ENCODE measurements around the gene IRF2BP2. TPM values are rescaled to one million over a fixed set of nuclear protein-coding genes. Genes with fewer than 3 reads are reported as not detected.

The IRF2BP2 gene
- total RNA-seq, 2 experiments from 2014 or later = 117 to 125 TPM

- Mint-ChIP-seq H3K4me3 (no peak overlapping the region), H3K4me1 (peaks cover 7% of the 10 kb centered on the region), H3K27me3 (peaks cover 4% of the 10 kb centered on the region), H3K27ac (no peak overlapping the region), H3K9me3 (peaks cover 3% of the 10 kb centered on the region), H3K36me3 (ENCODE audit: low read depth) (no peaks in the 10 kb centered on the region)
- CTCF ChIA-PET = no interaction called here
- DNase-seq = no peak
- POLR2A ChIA-PET = interaction anchor here (1.4 kb wide), 1 partner anchor 22 kb away, joined by 3 read pairs; no protein-coding TSS in a partner anchor
These were observed 31.2 kb downstream of the IRF2BP2 start for GRCh38 chr1:234578735-234579134.

DNA sequence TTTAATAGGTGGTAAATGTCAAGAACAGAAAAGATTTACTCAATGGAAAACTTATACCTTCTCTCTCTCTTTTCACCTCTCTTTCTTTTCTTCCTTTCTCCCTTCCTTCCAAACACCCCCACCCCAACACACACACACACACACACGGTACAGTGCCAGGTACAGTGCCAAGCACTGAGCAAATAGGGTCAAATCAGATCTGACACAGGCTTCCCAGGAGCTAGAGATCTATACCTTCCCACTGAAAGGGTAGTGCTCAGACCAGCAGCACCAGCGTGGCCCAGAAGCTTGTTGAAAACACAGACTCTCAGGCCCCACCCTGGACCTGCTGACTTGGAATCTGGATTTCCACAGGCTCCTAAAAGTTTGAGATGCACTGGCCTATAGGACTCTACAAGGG is 31.9 kb downstream of the IRF2BP2 start:
- Mint-ChIP-seq H3K36me3 (ENCODE audit: low read depth) (no peaks in the 10 kb centered on the region), H3K9me3 (peaks cover 3% of the 10 kb centered on the region), H3K27ac (no peak overlapping the region), H3K4me3 (no peak overlapping the region), H3K27me3 (peaks cover 6% of the 10 kb centered on the region), H3K4me1 (peaks cover under 1% of the 10 kb centered on the region)
- ChIA-PET CTCF (interaction anchor here (0.7 kb wide), 1 partner anchor 518 kb away, joined by 3 read pairs; no protein-coding TSS in a partner anchor), POLR2A (interaction anchor here (1.4 kb wide), 1 partner anchor 23 kb away, joined by 3 read pairs; no protein-coding TSS in a partner anchor)
- DNase-seq = no peak

DNA sequence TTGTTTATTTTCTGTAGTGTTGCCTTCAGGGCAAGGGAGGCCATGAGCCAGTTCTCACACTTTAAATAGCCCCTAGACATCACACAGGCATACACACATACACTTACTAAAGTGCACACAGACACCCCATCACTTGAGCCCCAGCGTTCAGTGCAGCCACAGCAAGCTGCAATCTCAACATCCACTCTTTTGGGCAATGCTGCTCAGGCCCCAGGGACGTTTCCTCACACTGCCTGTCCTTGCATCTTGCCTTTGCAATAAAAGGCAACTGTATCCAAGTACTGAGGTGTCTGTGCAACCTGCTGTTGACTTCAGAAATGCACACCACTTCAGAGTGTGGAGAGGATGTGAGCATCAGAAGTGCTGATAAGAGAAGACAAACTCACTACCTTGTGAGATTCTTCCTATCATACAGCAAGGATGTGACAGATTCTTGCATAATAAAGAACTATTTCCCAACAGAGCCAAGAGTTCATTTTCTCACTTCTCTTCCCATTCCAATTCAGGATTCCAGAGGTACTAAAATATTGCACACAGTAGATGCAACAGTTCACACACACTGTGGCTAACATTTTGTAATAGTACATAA is 36.2 kb downstream of the IRF2BP2 start:
- Mint-ChIP-seq H3K27me3 (peaks cover 6% of the 10 kb centered on the region), H3K9me3 (no peaks in the 10 kb centered on the region), H3K4me3 (no peak overlapping the region), H3K4me1 (no peaks in the 10 kb centered on the region), H3K27ac (no peak overlapping the region), H3K36me3 (ENCODE audit: low read depth) (no peaks in the 10 kb centered on the region)
- DNase-seq = no peak
- CTCF ChIA-PET = no interaction called here
- POLR2A ChIA-PET = no interaction called here

GRCh38 chr1:234572966-234573365 is 37.0 kb downstream of the IRF2BP2 start:
- no peak overlapping the region for H3K27ac Mint-ChIP-seq
- H3K36me3 Mint-ChIP-seq (ENCODE audit: low read depth) = no peaks in the 10 kb centered on the region
- H3K4me1 Mint-ChIP-seq = no peaks in the 10 kb centered on the region
- no peak for DNase-seq
- H3K9me3 Mint-ChIP-seq = no peaks in the 10 kb centered on the region
- no peak overlapping the region for H3K4me3 Mint-ChIP-seq
- ChIA-PET POLR2A (no interaction called here), CTCF (no interaction called here)
- peaks cover 4% of the 10 kb centered on the region for H3K27me3 Mint-ChIP-seq

GRCh38 chr1:234571702-234572101 is 38.3 kb downstream of the IRF2BP2 start:
- Mint-ChIP-seq H3K4me1 (no peaks in the 10 kb centered on the region), H3K36me3 (ENCODE audit: low read depth) (no peaks in the 10 kb centered on the region), H3K27me3 (peaks cover 4% of the 10 kb centered on the region), H3K4me3 (no peak overlapping the region), H3K9me3 (no peaks in the 10 kb centered on the region), H3K27ac (no peak overlapping the region)
- ChIA-PET POLR2A (interaction anchor here (0.7 kb wide), 1 partner anchor 369 kb away, joined by 4 read pairs; no protein-coding TSS in a partner anchor), CTCF (no interaction called here)
- DNase-seq = no peak

DNA sequence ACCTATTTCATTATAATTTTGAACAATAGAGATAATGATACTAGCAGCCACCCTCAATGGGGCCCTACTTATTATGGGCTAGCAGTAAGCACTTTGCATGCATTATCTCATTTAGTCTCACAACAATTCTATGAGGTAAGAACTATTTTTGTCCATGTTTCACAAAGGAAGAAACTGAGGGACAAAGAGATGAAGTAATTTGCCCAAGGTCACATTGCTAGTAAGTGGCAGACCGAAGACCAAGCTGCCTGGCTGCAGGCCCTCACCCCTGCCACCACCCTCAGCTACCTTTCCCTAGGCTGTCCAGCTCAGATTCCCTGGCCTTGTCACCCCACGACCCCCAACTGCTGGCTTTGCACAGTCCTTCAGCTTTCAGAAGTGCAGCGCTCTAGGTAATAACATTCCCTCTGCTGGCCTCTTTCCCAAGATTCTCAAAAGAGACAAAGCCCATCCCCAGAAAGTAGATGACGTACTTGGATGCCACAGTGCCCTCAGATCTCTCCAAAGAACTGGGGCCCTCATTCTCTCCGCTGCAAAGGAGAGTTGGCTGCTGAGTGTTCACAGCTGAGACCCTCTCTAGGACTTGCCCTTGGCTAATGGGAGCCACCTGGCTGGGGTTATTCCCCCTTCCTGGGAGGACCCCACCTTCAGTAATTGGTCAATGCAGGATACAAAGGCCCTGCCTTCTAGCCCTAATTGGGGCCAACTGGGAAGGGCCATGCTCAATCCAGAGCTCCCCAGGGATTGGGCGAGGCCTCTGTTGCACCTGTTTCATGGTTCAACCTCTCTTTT is 39.5 kb downstream of the IRF2BP2 start:
- DNase-seq = no peak
- Mint-ChIP-seq H3K27ac (no peak overlapping the region), H3K27me3 (peaks cover 4% of the 10 kb centered on the region), H3K4me3 (no peak overlapping the region), H3K4me1 (no peaks in the 10 kb centered on the region), H3K36me3 (ENCODE audit: low read depth) (no peaks in the 10 kb centered on the region), H3K9me3 (no peaks in the 10 kb centered on the region)
- CTCF ChIA-PET = no interaction called here
- POLR2A ChIA-PET = no interaction called here

DNA sequence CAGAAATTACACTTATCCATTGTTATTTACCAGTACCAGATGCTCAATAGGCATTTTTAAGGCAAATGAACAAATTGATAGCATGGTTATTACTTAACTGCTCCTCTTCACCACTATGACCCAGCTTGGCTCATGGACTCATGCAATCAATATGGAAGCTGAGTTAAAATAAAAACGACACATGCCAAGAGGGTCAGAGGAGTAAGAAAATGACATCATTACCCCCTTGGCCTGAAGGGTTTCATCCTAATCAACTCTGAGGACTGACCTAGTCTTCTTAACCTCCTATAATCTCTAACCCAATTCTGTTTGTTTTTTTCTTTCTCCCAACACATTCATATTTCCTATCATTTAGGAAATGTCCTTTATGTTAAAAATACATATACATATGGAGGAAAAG is 41.6 kb downstream of the IRF2BP2 start:
- no peaks in the 10 kb centered on the region for H3K27me3 Mint-ChIP-seq
- CTCF ChIA-PET = interaction anchor here (0.5 kb wide), 1 partner anchor 1295 kb away, joined by 3 read pairs; no protein-coding TSS in a partner anchor
- no peak overlapping the region for H3K27ac Mint-ChIP-seq
- POLR2A ChIA-PET = no interaction called here
- no peaks in the 10 kb centered on the region for H3K9me3 Mint-ChIP-seq
- H3K36me3 Mint-ChIP-seq (ENCODE audit: low read depth) = no peaks in the 10 kb centered on the region
- peaks cover 6% of the 10 kb centered on the region for H3K4me1 Mint-ChIP-seq
- H3K4me3 Mint-ChIP-seq = no peak overlapping the region
- DNase-seq = no peak

DNA sequence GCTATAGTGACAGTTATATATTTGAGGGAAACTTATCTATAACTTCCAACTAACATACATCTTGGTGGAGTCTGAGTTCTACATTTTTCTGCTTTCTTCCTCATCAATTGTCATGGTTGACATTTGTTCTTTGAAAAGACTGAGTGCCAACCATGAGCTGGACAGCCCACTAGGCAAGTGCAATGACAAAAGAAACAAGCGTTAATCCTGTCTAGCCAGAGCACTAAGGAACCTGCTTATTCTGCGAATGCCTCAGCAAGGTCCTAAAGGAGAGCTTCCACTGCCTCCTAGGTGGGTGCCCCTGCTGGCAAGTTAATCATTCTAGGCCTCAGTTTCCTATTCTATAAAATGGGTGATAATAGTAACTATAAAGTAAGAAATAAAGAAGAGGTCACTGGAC is 44.8 kb downstream of the IRF2BP2 start:
- Mint-ChIP-seq H3K36me3 (ENCODE audit: low read depth) (no peaks in the 10 kb centered on the region), H3K4me3 (no peak overlapping the region), H3K4me1 (peaks cover 6% of the 10 kb centered on the region), H3K9me3 (no peaks in the 10 kb centered on the region), H3K27me3 (no peaks in the 10 kb centered on the region), H3K27ac (no peak overlapping the region)
- ChIA-PET POLR2A (no interaction called here), CTCF (no interaction called here)
- no peak for DNase-seq

- CTCF ChIA-PET = interaction anchor here (0.6 kb wide), 1 partner anchor 208 kb away, joined by 3 read pairs; no protein-coding TSS in a partner anchor
- no peak overlapping the region for H3K4me3 Mint-ChIP-seq
- DNase-seq = no peak
These were observed 45.6 kb downstream of the IRF2BP2 start for GRCh38 chr1:234564035-234565029.

GRCh38 chr1:234562334-234562733 is 47.6 kb downstream of the IRF2BP2 start:
- CTCF ChIA-PET = no interaction called here

More at GRCh38 chr1:234564035-234565029, 45.6 kb downstream of the IRF2BP2 start:
- Mint-ChIP-seq H3K9me3 (no peaks in the 10 kb centered on the region), H3K27ac (no peak overlapping the region), H3K4me1 (peaks cover 6% of the 10 kb centered on the region), H3K36me3 (ENCODE audit: low read depth) (no peaks in the 10 kb centered on the region), H3K27me3 (no peaks in the 10 kb centered on the region)
- POLR2A ChIA-PET = no interaction called here

GRCh38 chr1:234561319-234561718 is 48.7 kb downstream of the IRF2BP2 start:
- no peak for DNase-seq
- Mint-ChIP-seq H3K4me1 (peaks cover 6% of the 10 kb centered on the region), H3K27me3 (no peaks in the 10 kb centered on the region), H3K27ac (no peak overlapping the region), H3K9me3 (no peaks in the 10 kb centered on the region), H3K4me3 (no peak overlapping the region), H3K36me3 (ENCODE audit: low read depth) (no peaks in the 10 kb centered on the region)
- POLR2A ChIA-PET = no interaction called here
- CTCF ChIA-PET = no interaction called here

More at GRCh38 chr1:234562334-234562733, 47.6 kb downstream of the IRF2BP2 start:
- no peaks in the 10 kb centered on the region for H3K36me3 Mint-ChIP-seq (ENCODE audit: low read depth)
- H3K4me1 Mint-ChIP-seq = peaks cover 6% of the 10 kb centered on the region
- H3K4me3 Mint-ChIP-seq = no peak overlapping the region
- H3K27ac Mint-ChIP-seq = no peak overlapping the region
- H3K9me3 Mint-ChIP-seq = no peaks in the 10 kb centered on the region
- no peak for DNase-seq
- H3K27me3 Mint-ChIP-seq = no peaks in the 10 kb centered on the region
- POLR2A ChIA-PET = no interaction called here

- Mint-ChIP-seq H3K4me3 (no peak overlapping the region), H3K4me1 (peaks cover 6% of the 10 kb centered on the region), H3K9me3 (no peaks in the 10 kb centered on the region), H3K36me3 (ENCODE audit: low read depth) (no peaks in the 10 kb centered on the region), H3K27me3 (no peaks in the 10 kb centered on the region), H3K27ac (no peak overlapping the region)
- ChIA-PET CTCF (no interaction called here), POLR2A (no interaction called here)
- DNase-seq = no peak
These were observed 49.9 kb downstream of the IRF2BP2 start for GRCh38 chr1:234559902-234560676.
